Peyer's patch (tissue), 4 donors: ENCODE data around the gene DUSP7.

Experiments
- POLR2A ChIP-seq, 2 donors: fragments of 450-650 bp; IDR thresholded peaks; one replicate each; pipeline ENCODE4 v1.5.1; 2017; ENCODE audit warnings: antibody characterized with exemption in 2 of 2, mild to moderate bottlenecking in 2 of 2, moderate library complexity in 2 of 2
- TF ChIP-seq, protein P1 (sequence below), 6 experiments: fragments of 450-650 bp in 4 of 6; fragments of 200-600 bp in 2 of 6; sonication (generic) in 1 of 6; IDR thresholded peaks; one replicate each; pipeline ENCODE4 v1.5.1; 2017 to 2019; ENCODE audit warnings: antibody characterized with exemption in 6 of 6, mild to moderate bottlenecking in 3 of 6, moderate library complexity in 1 of 6

DNA sequence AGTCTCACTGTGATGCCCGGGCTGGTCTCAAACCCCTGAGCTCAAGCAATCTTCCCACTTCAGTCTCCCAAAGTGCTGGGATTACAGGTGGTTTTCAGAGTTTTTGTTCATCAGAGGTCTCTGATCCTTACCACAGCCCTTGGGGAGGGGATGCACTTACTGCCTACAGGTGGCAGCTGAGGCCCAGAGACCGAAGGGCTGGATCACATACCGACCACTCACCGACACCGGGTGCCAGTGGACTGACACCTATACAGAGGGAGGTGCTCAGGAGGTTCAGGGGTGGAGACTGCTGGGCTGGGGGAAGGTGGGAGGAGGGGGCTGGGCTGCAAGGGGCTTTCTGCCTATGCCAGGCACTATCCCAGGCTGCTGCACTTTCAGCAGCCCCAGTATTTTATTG, 19.5 kb downstream of the DUSP7 start:
- TF ChIP-seq, protein P1, sequence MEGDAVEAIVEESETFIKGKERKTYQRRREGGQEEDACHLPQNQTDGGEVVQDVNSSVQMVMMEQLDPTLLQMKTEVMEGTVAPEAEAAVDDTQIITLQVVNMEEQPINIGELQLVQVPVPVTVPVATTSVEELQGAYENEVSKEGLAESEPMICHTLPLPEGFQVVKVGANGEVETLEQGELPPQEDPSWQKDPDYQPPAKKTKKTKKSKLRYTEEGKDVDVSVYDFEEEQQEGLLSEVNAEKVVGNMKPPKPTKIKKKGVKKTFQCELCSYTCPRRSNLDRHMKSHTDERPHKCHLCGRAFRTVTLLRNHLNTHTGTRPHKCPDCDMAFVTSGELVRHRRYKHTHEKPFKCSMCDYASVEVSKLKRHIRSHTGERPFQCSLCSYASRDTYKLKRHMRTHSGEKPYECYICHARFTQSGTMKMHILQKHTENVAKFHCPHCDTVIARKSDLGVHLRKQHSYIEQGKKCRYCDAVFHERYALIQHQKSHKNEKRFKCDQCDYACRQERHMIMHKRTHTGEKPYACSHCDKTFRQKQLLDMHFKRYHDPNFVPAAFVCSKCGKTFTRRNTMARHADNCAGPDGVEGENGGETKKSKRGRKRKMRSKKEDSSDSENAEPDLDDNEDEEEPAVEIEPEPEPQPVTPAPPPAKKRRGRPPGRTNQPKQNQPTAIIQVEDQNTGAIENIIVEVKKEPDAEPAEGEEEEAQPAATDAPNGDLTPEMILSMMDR (IDR thresholded peaks at IDR 0.05), result no peak
- TF ChIP-seq POLR2A (IDR thresholded peaks at IDR 0.05), result no peak
